Left ventricle myocardium superior (tissue), 1 donor: Measurements from ENCODE around the gene TTLL9. TPM values are rescaled to one million over a fixed set of nuclear protein-coding genes. Genes with fewer than 3 reads are reported as not detected.
"Not testable (repeated sequence)": the region's sequence is repeated elsewhere in the genome, so short reads cannot be mapped to it uniquely, and the experiment has no call there.

ENCODE experiments used
- ATAC-seq: fragments of 200-7000 bp; cut with Tn5 transposase; one replicate; pipeline ENCODE4 v1.9.1; 2020; ENCODE audit warnings: mild to moderate bottlenecking, moderate library complexity
- DNase-seq: peaks from one replicate; pipeline ENCODE4 v3.0.0-alpha.2; 2020
- intact Hi-C: fragments of 100-400 bp; cut with micrococcal nuclease; formaldehyde crosslinking; loops from one replicate; pipeline ENCODE4 v1.11.0; 2022
- long read RNA-seq: library from polyadenylated mRNA; unstranded; transcript quantifications from one replicate; pipeline ENCODE4 v2.0.0, GENCODE V29; 2021
- total RNA-seq: library from RNA; stranded (reverse); fragmentation: NEBNext Ultra II Directional; extraction: Animal tissue kit (Norgen Biotek cat#: 25700); gene quantifications from one replicate; pipeline ENCODE4 v1.2.1, GENCODE V29; 2021
- donor health status: DM: no; HTN: yes; CAD: no; lungs with severe emphysema.

The TTLL9 gene, protein sequence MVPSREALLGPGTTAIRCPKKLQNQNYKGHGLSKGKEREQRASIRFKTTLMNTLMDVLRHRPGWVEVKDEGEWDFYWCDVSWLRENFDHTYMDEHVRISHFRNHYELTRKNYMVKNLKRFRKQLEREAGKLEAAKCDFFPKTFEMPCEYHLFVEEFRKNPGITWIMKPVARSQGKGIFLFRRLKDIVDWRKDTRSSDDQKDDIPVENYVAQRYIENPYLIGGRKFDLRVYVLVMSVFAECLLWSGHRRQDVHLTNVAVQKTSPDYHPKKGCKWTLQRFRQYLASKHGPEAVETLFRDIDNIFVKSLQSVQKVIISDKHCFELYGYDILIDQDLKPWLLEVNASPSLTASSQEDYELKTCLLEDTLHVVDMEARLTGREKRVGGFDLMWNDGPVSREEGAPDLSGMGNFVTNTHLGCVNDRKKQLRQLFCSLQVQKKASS
- not detected for total RNA-seq
- long read RNA-seq, result 0 reads

GRCh38 chr20:31869942-31870725, at the start of gene TTLL9, which contains the start of gene DUSP15:
TSS of gene TTLL9 (plus strand) at chr20:31870634. CDS start at chr20:31871127, 493 bp downstream.
TSS of gene DUSP15 (minus strand) at chr20:31870527. CDS start at chr20:31870337, 190 bp downstream.
- peak; percentile 93 for ATAC-seq
- peak; percentile 64 for DNase-seq
- intact Hi-C loops, result no loop called here

DNA sequence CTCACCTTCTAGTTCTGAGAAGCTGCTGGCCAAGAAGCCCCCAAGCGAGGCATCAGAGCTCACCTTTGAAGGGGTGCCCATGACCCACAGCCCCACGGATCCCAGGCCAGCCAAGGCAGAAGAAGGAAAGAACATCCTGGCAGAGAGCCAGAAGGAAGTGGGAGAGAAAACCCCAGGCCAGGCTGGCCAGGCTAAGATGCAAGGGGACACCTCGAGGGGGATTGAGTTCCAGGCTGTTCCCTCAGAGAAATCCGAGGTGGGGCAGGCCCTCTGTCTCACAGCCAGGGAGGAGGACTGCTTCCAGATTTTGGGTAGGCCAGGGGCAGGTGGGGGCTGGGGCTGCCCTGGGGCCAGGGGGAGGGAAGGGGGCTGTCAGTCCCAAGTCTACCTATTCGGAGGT, 49.0 kb upstream of the TTLL9 start:
- ATAC-seq, result no peak
- intact Hi-C loops, result no loop called here

GRCh38 chr20:31822421-31823330, 47.8 kb upstream of the TTLL9 start:
- intact Hi-C loops, result no loop called here
- ATAC-seq, result peak; percentile 87
- peak; percentile 92 for DNase-seq

More for the DNA sequence above, 49.0 kb upstream of the TTLL9 start:
- DNase-seq, result no peak

- intact Hi-C loops, result no loop called here
- no peak for DNase-seq
- ATAC-seq, result no peak
Measured at GRCh38 chr20:31823360-31824124, 46.9 kb upstream of the TTLL9 start.

DNA sequence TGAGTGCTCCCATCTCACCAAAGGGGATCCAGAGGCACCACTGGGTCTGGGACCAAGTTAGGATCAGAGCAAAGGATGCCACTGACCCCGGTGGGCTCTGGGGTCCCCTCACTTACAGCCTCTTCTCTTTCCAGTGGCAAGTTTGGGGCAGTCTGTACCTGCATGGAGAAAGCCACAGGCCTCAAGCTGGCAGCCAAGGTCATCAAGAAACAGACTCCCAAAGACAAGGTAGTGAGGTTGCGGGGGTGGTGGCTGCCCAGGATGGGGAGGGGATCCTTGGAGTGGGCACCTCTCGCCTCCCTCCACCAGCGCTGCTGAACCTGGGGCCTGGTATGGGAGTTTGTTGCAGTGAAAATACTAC, 46.3 kb upstream of the TTLL9 start:
- DNase-seq, result no peak
- ATAC-seq, result no peak
- intact Hi-C loops, result no loop called here

DNA sequence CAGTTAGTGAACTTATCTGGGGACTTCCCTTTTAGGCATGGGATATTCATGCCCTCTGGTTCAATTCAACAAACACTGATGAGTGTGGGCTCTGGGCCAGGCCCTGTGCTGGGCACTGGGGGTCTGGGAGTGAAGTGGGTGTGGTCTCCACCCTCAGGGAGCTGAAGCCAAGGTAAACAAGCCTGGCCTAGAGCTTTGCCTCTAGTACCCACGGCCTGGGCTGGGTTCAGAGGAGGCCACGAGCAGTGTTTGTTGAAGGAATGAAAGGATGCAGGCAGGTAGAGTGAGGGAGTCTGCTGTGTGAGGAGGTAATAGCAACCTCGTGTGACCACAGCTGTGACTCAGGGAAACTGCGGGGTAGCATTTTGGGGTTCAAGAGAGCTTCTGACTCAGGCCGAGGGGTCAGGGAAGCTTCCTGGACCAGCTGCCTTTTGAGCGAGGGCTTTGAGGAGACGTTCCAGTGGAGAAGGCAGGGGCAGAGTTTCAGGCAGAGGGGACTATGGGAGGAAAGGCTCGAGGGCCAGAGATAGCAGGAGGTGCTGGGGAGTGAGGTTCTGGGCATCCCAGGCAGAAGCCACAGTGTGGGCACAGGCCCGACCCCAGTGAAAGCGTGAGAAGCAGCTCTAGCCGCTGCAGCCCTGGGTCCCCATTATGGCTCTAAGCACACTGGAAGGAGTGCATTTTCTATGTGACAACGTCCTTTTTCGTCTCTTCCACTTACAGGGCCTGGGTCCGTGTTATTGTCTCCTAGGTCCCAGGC, 45.7 kb upstream of the TTLL9 start:
- ATAC-seq (no peak), DNase-seq (no peak)
- intact Hi-C loops, result no loop called here

GRCh38 chr20:31826074-31826473, 44.4 kb upstream of the TTLL9 start:
- DNase-seq (no peak), ATAC-seq (no peak)
- intact Hi-C loops, result no loop called here

- ATAC-seq, result no peak
- DNase-seq, result no peak
- intact Hi-C loops, result no loop called here
Measured at GRCh38 chr20:31827059-31827458, 43.4 kb upstream of the TTLL9 start.

- intact Hi-C loops, DNase-seq: not testable (repeated sequence)
Measured at GRCh38 chr20:31828016-31828415, 42.4 kb upstream of the TTLL9 start.

DNA sequence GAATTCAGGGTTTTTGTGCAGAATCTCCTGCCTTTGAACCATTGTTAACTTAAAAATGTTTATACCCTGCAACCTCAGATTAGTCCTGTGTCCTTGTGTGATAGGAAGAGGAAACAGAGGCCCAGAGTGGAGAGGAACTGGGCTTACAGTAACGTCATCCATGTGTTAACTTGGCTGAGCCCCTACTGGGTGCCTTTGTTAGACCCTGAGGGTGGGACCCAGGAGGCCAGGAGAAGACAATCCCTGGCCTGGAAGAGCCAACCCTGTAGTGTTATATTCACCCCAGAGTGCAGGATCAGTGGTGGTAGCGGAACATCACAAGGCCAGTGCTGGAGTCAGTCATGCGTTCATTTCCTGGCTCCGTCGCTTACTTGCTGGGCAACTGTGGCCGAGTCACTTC, 40.7 kb upstream of the TTLL9 start:
- intact Hi-C loops, result no loop called here
- ATAC-seq (no peak), DNase-seq (no peak)

More at GRCh38 chr20:31828016-31828415, 42.4 kb upstream of the TTLL9 start:
- ATAC-seq, result not testable (repeated sequence)

GRCh38 chr20:31830406-31830981, 39.9 kb upstream of the TTLL9 start:
- DNase-seq, result no peak
- intact Hi-C loops, result no loop called here
- ATAC-seq, result no peak

GRCh38 chr20:31831211-31831610, 39.2 kb upstream of the TTLL9 start:
- intact Hi-C loops, result no loop called here
- no peak for ATAC-seq
- DNase-seq, result no peak

DNA sequence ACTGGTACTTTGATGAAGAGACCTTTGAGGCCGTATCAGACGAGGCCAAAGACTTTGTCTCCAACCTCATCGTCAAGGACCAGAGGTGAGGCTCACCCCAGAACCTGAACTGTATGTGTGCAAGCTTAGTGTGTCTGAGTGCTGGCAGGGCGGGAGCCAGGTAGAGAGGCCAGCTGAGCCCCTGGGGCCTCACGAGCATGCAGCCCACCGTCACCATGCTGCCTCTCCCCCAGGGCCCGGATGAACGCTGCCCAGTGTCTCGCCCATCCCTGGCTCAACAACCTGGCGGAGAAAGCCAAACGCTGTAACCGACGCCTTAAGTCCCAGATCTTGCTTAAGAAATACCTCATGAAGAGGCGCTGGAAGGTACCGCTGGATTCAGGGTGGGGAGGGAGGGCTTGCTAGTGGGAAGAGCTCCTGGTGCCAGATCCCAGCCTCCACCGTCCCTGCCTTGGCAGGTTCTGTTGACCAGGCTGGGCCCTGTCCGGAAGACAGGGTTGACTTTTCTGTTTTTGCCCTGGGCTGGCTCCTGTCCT, 38.6 kb upstream of the TTLL9 start:
- no peak for DNase-seq
- intact Hi-C loops, result no loop called here
- no peak for ATAC-seq

GRCh38 chr20:31833130-31833930, 37.1 kb upstream of the TTLL9 start:
- intact Hi-C loops, result no loop called here
- ATAC-seq (peak; percentile 46), DNase-seq (peak; percentile 80)

DNA sequence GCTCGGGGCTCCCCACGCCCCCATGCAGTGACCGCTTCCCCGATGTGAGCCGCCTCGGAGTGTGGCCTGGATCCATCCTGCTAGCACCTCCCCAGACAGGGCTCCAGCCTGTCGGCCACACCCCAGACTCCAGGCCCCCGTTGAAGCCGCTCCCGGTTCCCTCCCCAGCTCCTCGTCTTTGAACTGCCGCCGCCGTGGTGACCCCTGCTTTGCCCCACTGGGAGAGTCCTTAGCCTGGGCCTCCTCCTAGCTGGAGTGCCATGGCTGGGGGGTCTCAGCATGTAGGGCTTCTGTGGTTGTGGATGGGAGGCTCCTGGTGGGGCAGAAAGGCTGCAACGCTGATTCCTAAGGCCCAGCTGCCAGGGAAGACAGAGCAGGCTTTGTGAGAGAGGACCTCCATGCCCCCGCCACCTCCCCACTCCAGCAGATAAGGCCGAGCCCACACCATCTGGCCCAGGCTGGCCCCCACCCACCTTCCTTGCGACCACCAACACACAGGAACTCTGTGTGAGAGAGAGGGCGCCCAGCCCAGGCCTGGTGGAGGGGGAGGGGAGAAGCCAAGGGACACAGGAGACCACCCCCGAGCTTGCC, 36.4 kb upstream of the TTLL9 start:
- DNase-seq (no peak), ATAC-seq (no peak)

DNA sequence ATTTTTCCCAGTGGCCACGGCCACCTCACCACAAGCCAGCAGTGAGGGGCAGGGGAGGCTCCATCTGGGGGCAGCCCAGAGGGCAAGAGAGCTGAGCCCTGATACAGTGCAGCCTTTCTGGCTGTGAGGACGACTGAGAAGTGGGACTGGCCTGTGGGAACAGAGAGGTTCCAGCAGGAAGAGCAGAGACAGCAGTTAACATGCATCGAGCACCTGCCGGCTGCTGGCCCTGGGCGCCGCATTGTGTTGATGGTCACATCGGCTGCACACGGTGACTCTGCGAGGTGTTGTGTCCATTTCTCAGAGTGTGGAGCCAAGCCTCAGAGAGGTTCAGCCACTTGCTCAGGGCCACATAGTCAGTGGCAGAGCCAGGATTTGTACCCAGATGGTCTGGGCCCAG, 34.9 kb upstream of the TTLL9 start:
- intact Hi-C loops, result no loop called here
- DNase-seq (no peak), ATAC-seq (no peak)

More for the DNA sequence above, 36.4 kb upstream of the TTLL9 start:
- intact Hi-C loops, result no loop called here
